Neural cell (in vitro differentiated cells): ENCODE measurements around the gene DNAJB14. TPM values are rescaled to one million over a fixed set of nuclear protein-coding genes. Genes with fewer than 3 reads are reported as not detected.

ENCODE experiments used
- H2AFZ ChIP-seq: fragments of 200-600, 300-800 bp; sonication (generic), shearing (Covaris generic); 2 replicates; pipeline ENCODE4 v1.6.0; 2014; ENCODE audit warnings: low read depth, mild to moderate bottlenecking, antibody characterized with exemption, low read length, moderate library complexity
- H3F3A ChIP-seq: fragments of 200-600 bp; shearing (Covaris generic); 2 replicates; pipeline ENCODE4 v1.6.1; 2016; ENCODE audit warnings: mild to moderate bottlenecking, moderate library complexity, mixed read lengths, antibody characterized with exemption, low read length; ENCODE audit not compliant: insufficient read depth, poor library complexity, severe bottlenecking
- H3K27ac ChIP-seq: fragments of 200-600, 300-800 bp; sonication (generic), shearing (Covaris generic); 2 replicates; pipeline ENCODE4 v1.5.1; 2014; ENCODE audit warnings: mild to moderate bottlenecking, low read length, moderate library complexity
- H3K27me3 ChIP-seq: fragments of 300-800, 200-600 bp; sonication (generic), shearing (Covaris generic); 2 replicates; pipeline ENCODE4 v1.6.0; 2014; ENCODE audit warnings: mild to moderate bottlenecking, low read depth, low read length, moderate library complexity; ENCODE audit not compliant: insufficient read depth
- H3K36me3 ChIP-seq: fragments of 300-800, 200-600 bp; sonication (generic), shearing (Covaris generic); 2 replicates; pipeline ENCODE4 v1.5.1; 2014; ENCODE audit warnings: mild to moderate bottlenecking, antibody characterized with exemption, low read length, moderate library complexity; ENCODE audit not compliant: insufficient read depth
- H3K4me2 ChIP-seq: fragments of 300-800, 200-600 bp; sonication (generic), shearing (Covaris generic); 2 replicates; pipeline ENCODE4 v1.6.0; 2014; ENCODE audit warnings: mild to moderate bottlenecking, low read length
- H3K4me3 ChIP-seq: fragments of 300-800, 200-600 bp; sonication (generic), shearing (Covaris generic); 2 replicates; pipeline ENCODE4 v1.5.1; 2014; ENCODE audit warnings: mild to moderate bottlenecking, low read length, moderate library complexity
- H3K79me2 ChIP-seq: fragments of 200-600 bp; shearing (Covaris generic); replicated peaks from 2 replicates; pipeline ENCODE4 v1.6.0; 2014; ENCODE audit warnings: mild to moderate bottlenecking, low read length, moderate library complexity; ENCODE audit not compliant: insufficient read depth
- H3K9ac ChIP-seq: fragments of 300-800, 200-600 bp; sonication (generic), shearing (Covaris generic); 2 replicates; pipeline ENCODE4 v1.6.1; 2016; ENCODE audit warnings: mild to moderate bottlenecking, low read length, mixed read lengths
- H3K9me2 ChIP-seq: fragments of 200-600 bp; shearing (Covaris generic); 2 replicates; pipeline ENCODE4 v1.6.1; 2016; ENCODE audit warnings: mild to moderate bottlenecking, low read length, mixed read lengths; ENCODE audit not compliant: insufficient read depth
- H3K9me3 ChIP-seq: fragments of 200-600, 300-800 bp; sonication (generic), shearing (Covaris generic); 2 replicates; pipeline ENCODE4 v1.6.1; 2016; ENCODE audit warnings: mild to moderate bottlenecking, mixed run types, low read length, moderate library complexity, mixed read lengths
- H4K20me1 ChIP-seq: fragments of 200-600 bp; shearing (Covaris generic); 2 replicates; pipeline ENCODE4 v1.6.1; 2016; ENCODE audit warnings: mild to moderate bottlenecking, mixed run types; ENCODE audit not compliant: insufficient read depth
- CTCF ChIP-seq: fragments of 450-650 bp; IDR thresholded peaks from 2 replicates; pipeline ENCODE4 v1.5.1; 2014; ENCODE audit warnings: antibody characterized with exemption, mild to moderate bottlenecking, moderate library complexity; ENCODE audit not compliant: poor library complexity, severe bottlenecking
- EP300 ChIP-seq: fragments of 450-650 bp; conservative IDR thresholded peaks from 2 replicates; pipeline ENCODE4 v1.6.1; 2014; ENCODE audit warnings: antibody characterized with exemption, mild to moderate bottlenecking, moderate library complexity; ENCODE audit not compliant: poor library complexity, severe bottlenecking
- EZH2 ChIP-seq: fragments of 200-600, 300-800 bp; shearing (Covaris generic), sonication (generic); IDR thresholded peaks from 2 replicates; pipeline ENCODE4 v1.6.1; 2014; ENCODE audit warnings: antibody characterized with exemption, low read length, borderline replicate concordance, mild to moderate bottlenecking; ENCODE audit not compliant: insufficient read depth, poor library complexity, severe bottlenecking
- MXI1 ChIP-seq: fragments of 450-650 bp; conservative IDR thresholded peaks from 2 replicates; pipeline ENCODE4 v1.6.1; 2014; ENCODE audit warnings: antibody characterized with exemption, mild to moderate bottlenecking; ENCODE audit not compliant: poor library complexity, severe bottlenecking
- POLR2AphosphoS5 ChIP-seq: IDR thresholded peaks from 2 replicates; pipeline ENCODE4 v1.6.1; 2012
- RAD21 ChIP-seq: fragments of 450-650 bp; conservative IDR thresholded peaks from 2 replicates; pipeline ENCODE4 v1.6.1; 2014; ENCODE audit warnings: antibody characterized with exemption, mild to moderate bottlenecking, moderate library complexity
- SMC3 ChIP-seq: fragments of 450-650 bp; conservative IDR thresholded peaks from 2 replicates; pipeline ENCODE4 v1.6.1; 2014; ENCODE audit warnings: antibody characterized with exemption, mild to moderate bottlenecking, moderate library complexity; ENCODE audit not compliant: poor library complexity
- TAF1 ChIP-seq: IDR thresholded peaks from 2 replicates; pipeline ENCODE4 v1.6.1; 2012; ENCODE audit warnings: low read depth
- polyA plus RNA-seq: library from polyadenylated mRNA; depleted of rRNA; stranded (reverse); fragments of >200 nt; gene quantifications from 2 replicates; pipeline ENCODE4 v1.2.3, GENCODE V29; 2014
- TF ChIP-seq, protein P1 (sequence below): IDR thresholded peaks from 2 replicates; pipeline ENCODE4 v1.6.1; 2012; ENCODE audit warnings: borderline replicate concordance

DNAJB14 gene
- polyA plus RNA-seq, 1 donor from 2014 or later = 41.3 TPM

- H3K27ac ChIP-seq = no peak overlapping the region
These were observed 1.2 kb upstream of the DNAJB14 start for GRCh38 chr4:99947608-99948007.

GRCh38 chr4:99947190-99947578 is 766 bp upstream of the DNAJB14 start:
- Histone ChIP-seq H3K9me2 (no peaks in the 10 kb centered on the region), H3K4me3 (peak overlapping the region; percentile 78), H4K20me1 (no peaks in the 10 kb centered on the region), H3K9me3 (no peaks in the 10 kb centered on the region), H2AFZ (no peak overlapping the region), H3F3A (no peaks in the 10 kb centered on the region), H3K79me2 (peaks cover 45% of the 10 kb centered on the region), H3K27ac (peak overlapping the region; percentile 41), H3K36me3 (no peaks in the 10 kb centered on the region), H3K4me2 (peak overlapping the region; percentile 48), H3K27me3 (no peaks in the 10 kb centered on the region), H3K9ac (peak overlapping the region; percentile 88)
- TF ChIP-seq EZH2 (no peak), CTCF (no peak), EP300 (no peak), SMC3 (no peak), MXI1 (no peak), POLR2AphosphoS5 (no peak), RAD21 (no peak), TAF1 (no peak)
- TF ChIP-seq, protein P1, sequence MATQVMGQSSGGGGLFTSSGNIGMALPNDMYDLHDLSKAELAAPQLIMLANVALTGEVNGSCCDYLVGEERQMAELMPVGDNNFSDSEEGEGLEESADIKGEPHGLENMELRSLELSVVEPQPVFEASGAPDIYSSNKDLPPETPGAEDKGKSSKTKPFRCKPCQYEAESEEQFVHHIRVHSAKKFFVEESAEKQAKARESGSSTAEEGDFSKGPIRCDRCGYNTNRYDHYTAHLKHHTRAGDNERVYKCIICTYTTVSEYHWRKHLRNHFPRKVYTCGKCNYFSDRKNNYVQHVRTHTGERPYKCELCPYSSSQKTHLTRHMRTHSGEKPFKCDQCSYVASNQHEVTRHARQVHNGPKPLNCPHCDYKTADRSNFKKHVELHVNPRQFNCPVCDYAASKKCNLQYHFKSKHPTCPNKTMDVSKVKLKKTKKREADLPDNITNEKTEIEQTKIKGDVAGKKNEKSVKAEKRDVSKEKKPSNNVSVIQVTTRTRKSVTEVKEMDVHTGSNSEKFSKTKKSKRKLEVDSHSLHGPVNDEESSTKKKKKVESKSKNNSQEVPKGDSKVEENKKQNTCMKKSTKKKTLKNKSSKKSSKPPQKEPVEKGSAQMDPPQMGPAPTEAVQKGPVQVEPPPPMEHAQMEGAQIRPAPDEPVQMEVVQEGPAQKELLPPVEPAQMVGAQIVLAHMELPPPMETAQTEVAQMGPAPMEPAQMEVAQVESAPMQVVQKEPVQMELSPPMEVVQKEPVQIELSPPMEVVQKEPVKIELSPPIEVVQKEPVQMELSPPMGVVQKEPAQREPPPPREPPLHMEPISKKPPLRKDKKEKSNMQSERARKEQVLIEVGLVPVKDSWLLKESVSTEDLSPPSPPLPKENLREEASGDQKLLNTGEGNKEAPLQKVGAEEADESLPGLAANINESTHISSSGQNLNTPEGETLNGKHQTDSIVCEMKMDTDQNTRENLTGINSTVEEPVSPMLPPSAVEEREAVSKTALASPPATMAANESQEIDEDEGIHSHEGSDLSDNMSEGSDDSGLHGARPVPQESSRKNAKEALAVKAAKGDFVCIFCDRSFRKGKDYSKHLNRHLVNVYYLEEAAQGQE = no peak

More at GRCh38 chr4:99947608-99948007, 1.2 kb upstream of the DNAJB14 start:
- no peak overlapping the region for H2AFZ ChIP-seq
- H3F3A ChIP-seq = no peaks in the 10 kb centered on the region
- no peaks in the 10 kb centered on the region for H3K36me3 ChIP-seq
- TF ChIP-seq SMC3 = no peak
- no peak for TF ChIP-seq POLR2AphosphoS5
- TF ChIP-seq, protein P1 = no peak
- TF ChIP-seq EP300 = no peak
- TF ChIP-seq TAF1 = no peak
- no peaks in the 10 kb centered on the region for H4K20me1 ChIP-seq
- H3K4me2 ChIP-seq = peak overlapping the region; percentile 47
- H3K4me3 ChIP-seq = peak overlapping the region; percentile 78
- H3K79me2 ChIP-seq = peaks cover 41% of the 10 kb centered on the region
- H3K27me3 ChIP-seq = no peaks in the 10 kb centered on the region
- H3K9ac ChIP-seq = no peak overlapping the region
- H3K9me3 ChIP-seq = no peaks in the 10 kb centered on the region
- no peaks in the 10 kb centered on the region for H3K9me2 ChIP-seq
